H9 (cell line): ENCODE measurements around the gene CCDC88C. TPM values are rescaled to one million over a fixed set of nuclear protein-coding genes. Genes with fewer than 3 reads are reported as not detected.

Experiments used
- DNase-seq: peaks from one replicate; pipeline ENCODE4 v3.0.0-alpha.2; 2017
- H2AFZ ChIP-seq: one replicate; pipeline ENCODE4 v1.6.1; 2013; ENCODE audit warnings: mild to moderate bottlenecking, low read length, control low read depth, moderate library complexity
- H2AK5ac ChIP-seq: 2 replicates; pipeline ENCODE4 v1.6.1; 2013; ENCODE audit warnings: low read length, control low read depth, mixed read lengths; ENCODE audit not compliant: insufficient read length
- H2BK120ac ChIP-seq: one replicate; pipeline ENCODE4 v1.6.1; 2013; ENCODE audit warnings: low read depth, mild to moderate bottlenecking, low read length, control low read depth, inconsistent platforms; ENCODE audit not compliant: poor library complexity, severe bottlenecking
- H2BK12ac ChIP-seq: 2 replicates; pipeline ENCODE4 v1.6.1; 2013; ENCODE audit warnings: low read length, control low read depth, mixed read lengths, low read depth; ENCODE audit not compliant: insufficient read length
- H2BK15ac ChIP-seq: 2 replicates; pipeline ENCODE4 v1.6.1; 2013; ENCODE audit warnings: low read depth, low read length, control low read depth
- H2BK20ac ChIP-seq: one replicate; pipeline ENCODE4 v1.6.1; 2013; ENCODE audit warnings: low read depth, mild to moderate bottlenecking, low read length, control low read depth, inconsistent platforms; ENCODE audit not compliant: poor library complexity, severe bottlenecking
- H2BK5ac ChIP-seq: 2 replicates; pipeline ENCODE4 v1.6.1; 2013; ENCODE audit warnings: low read length, control low read depth, mixed read lengths; ENCODE audit not compliant: insufficient read length
- H3K14ac ChIP-seq: 2 replicates; pipeline ENCODE4 v1.6.1; 2013; ENCODE audit warnings: low read length, control low read depth; ENCODE audit not compliant: insufficient read depth
- H3K18ac ChIP-seq: 2 replicates; pipeline ENCODE4 v1.6.1; 2013; ENCODE audit warnings: low read depth, mild to moderate bottlenecking, mixed read lengths, low read length, control low read depth; ENCODE audit not compliant: insufficient read length
- H3K23ac ChIP-seq: 2 replicates; pipeline ENCODE4 v1.6.1; 2013; ENCODE audit warnings: low read length, control low read depth, mixed read lengths, low read depth; ENCODE audit not compliant: insufficient read length
- H3K23me2 ChIP-seq: 2 replicates; pipeline ENCODE4 v1.6.1; 2013; ENCODE audit warnings: low read depth, mild to moderate bottlenecking, mixed read lengths, low read length, control low read depth; ENCODE audit not compliant: insufficient read length, poor library complexity, severe bottlenecking
- H3K27ac ChIP-seq: 2 replicates; pipeline ENCODE4 v1.5.1; 2013; ENCODE audit warnings: low read length, control low read depth, mixed read lengths, low read depth; ENCODE audit not compliant: insufficient read length
- H3K27me3 ChIP-seq: 2 replicates; pipeline ENCODE4 v1.6.1; 2013; ENCODE audit warnings: low read length, control low read depth, inconsistent platforms; ENCODE audit not compliant: insufficient read depth
- H3K4ac ChIP-seq: 2 replicates; pipeline ENCODE4 v1.6.1; 2013; ENCODE audit warnings: low read depth, mild to moderate bottlenecking, control low read depth, inconsistent platforms, low read length, moderate library complexity
- H3K4me1 ChIP-seq: 2 replicates; pipeline ENCODE4 v1.6.1; 2013; ENCODE audit warnings: low read length, control low read depth, inconsistent platforms; ENCODE audit not compliant: insufficient read depth
- H3K4me2 ChIP-seq: 2 replicates; pipeline ENCODE4 v1.6.1; 2013; ENCODE audit warnings: low read length, control low read depth, mixed read lengths; ENCODE audit not compliant: insufficient read length, insufficient read depth
- H3K56ac ChIP-seq: 2 replicates; pipeline ENCODE4 v1.6.1; 2013; ENCODE audit warnings: low read depth, mild to moderate bottlenecking, mixed read lengths, low read length, control low read depth; ENCODE audit not compliant: insufficient read length
- H3K79me1 ChIP-seq: 2 replicates; pipeline ENCODE4 v1.6.1; 2013; ENCODE audit warnings: low read depth, mild to moderate bottlenecking, moderate library complexity, low read length, control low read depth, inconsistent platforms; ENCODE audit not compliant: insufficient read depth, poor library complexity, severe bottlenecking
- H3K79me2 ChIP-seq: 2 replicates; pipeline ENCODE4 v1.6.1; 2013; ENCODE audit warnings: low read length, control low read depth, inconsistent platforms; ENCODE audit not compliant: insufficient read depth
- H3K9ac ChIP-seq: 2 replicates; pipeline ENCODE4 v1.6.1; 2013; ENCODE audit warnings: low read length, control low read depth, mixed read lengths; ENCODE audit not compliant: insufficient read length; ENCODE audit errors: extremely low read depth
- H3K9me3 ChIP-seq: one replicate; pipeline ENCODE4 v1.6.1; 2013; ENCODE audit warnings: low read depth, low read length, inconsistent platforms; ENCODE audit not compliant: control insufficient read depth
- H3T11ph ChIP-seq: one replicate; pipeline ENCODE4 v1.6.1; 2013; ENCODE audit warnings: mild to moderate bottlenecking, low read length, control low read depth, inconsistent platforms
- H4K20me1 ChIP-seq: one replicate; pipeline ENCODE4 v1.6.1; 2013; ENCODE audit not compliant: control insufficient read depth, insufficient read length, insufficient read depth
- H4K5ac ChIP-seq: 2 replicates; pipeline ENCODE4 v1.6.1; 2013; ENCODE audit warnings: low read depth, mild to moderate bottlenecking, mixed read lengths, low read length, control low read depth; ENCODE audit not compliant: insufficient read length
- H4K8ac ChIP-seq: replicated peaks from 2 replicates; pipeline ENCODE4 v1.6.1; 2013; ENCODE audit warnings: low read length, control low read depth, mixed read lengths, low read depth; ENCODE audit not compliant: insufficient read length
- H4K91ac ChIP-seq: 2 replicates; pipeline ENCODE4 v1.6.1; 2013; ENCODE audit warnings: low read depth, mild to moderate bottlenecking, moderate library complexity, mixed read lengths, low read length, control low read depth; ENCODE audit not compliant: insufficient read length
- H3K27ac Mint-ChIP-seq, 3 experiments: 2 replicates in 2 of 3; 3 replicates in 1 of 3; pipeline ENCODE4 v1.8.0; 2020 to 2021; ENCODE audit warnings: mixed read lengths in 3 of 3, mild to moderate bottlenecking in 1 of 3, moderate library complexity in 1 of 3
- H3K27me3 Mint-ChIP-seq: 2 replicates; pipeline ENCODE4 v1.8.0; 2021; ENCODE audit warnings: low read depth, mild to moderate bottlenecking, moderate library complexity, mixed read lengths
- H3K36me3 Mint-ChIP-seq, 3 experiments: 2 replicates in 2 of 3; 3 replicates in 1 of 3; pipeline ENCODE4 v1.8.0; 2020 to 2021; ENCODE audit warnings: low read depth in 3 of 3, mixed read lengths in 3 of 3; ENCODE audit not compliant: insufficient read depth in 1 of 3
- H3K4me1 Mint-ChIP-seq, 2 experiments: 2 replicates each; pipeline ENCODE4 v1.8.0; 2020; ENCODE audit warnings: mixed read lengths in 2 of 2
- H3K4me3 Mint-ChIP-seq, 2 experiments: 2 replicates in 1 of 2; 3 replicates in 1 of 2; pipeline ENCODE4 v1.8.0; 2020 to 2021; ENCODE audit warnings: mild to moderate bottlenecking in 2 of 2, mixed read lengths in 2 of 2, moderate library complexity in 1 of 2
- H3K9me3 Mint-ChIP-seq, 2 experiments: 2 replicates in 1 of 2; 3 replicates in 1 of 2; pipeline ENCODE4 v1.8.0; 2020; ENCODE audit warnings: mild to moderate bottlenecking in 2 of 2, mixed read lengths in 2 of 2, moderate library complexity in 1 of 2
- WGBS: extraction: QIAGEN DNeasy Blood & Tissue Kit; methylation state at CpG from one replicate; pipeline ENCODE4 v1.1.7; 2013; ENCODE audit warnings: missing lambda C conversion rate, low lambda C conversion rate, mixed read lengths; ENCODE audit not compliant: insufficient read length; ENCODE audit errors: extremely low coverage; 5-methylcytosine and 5-hydroxymethylcytosine counted together
- total RNA-seq: library from RNA; stranded (reverse); gene quantifications from 2 replicates; pipeline ENCODE4 v1.2.1, GENCODE V29; 2021
- TF ChIP-seq, protein P1 (sequence below): fragments of 200-600 bp; sonication (generic); conservative IDR thresholded peaks from 3 replicates; pipeline ENCODE4 v1.8.0; 2021; ENCODE audit warnings: antibody characterized with exemption, mild to moderate bottlenecking

Gene CCDC88C
- total RNA-seq, 1 experiment from 2014 or later: 52.4 TPM

DNA sequence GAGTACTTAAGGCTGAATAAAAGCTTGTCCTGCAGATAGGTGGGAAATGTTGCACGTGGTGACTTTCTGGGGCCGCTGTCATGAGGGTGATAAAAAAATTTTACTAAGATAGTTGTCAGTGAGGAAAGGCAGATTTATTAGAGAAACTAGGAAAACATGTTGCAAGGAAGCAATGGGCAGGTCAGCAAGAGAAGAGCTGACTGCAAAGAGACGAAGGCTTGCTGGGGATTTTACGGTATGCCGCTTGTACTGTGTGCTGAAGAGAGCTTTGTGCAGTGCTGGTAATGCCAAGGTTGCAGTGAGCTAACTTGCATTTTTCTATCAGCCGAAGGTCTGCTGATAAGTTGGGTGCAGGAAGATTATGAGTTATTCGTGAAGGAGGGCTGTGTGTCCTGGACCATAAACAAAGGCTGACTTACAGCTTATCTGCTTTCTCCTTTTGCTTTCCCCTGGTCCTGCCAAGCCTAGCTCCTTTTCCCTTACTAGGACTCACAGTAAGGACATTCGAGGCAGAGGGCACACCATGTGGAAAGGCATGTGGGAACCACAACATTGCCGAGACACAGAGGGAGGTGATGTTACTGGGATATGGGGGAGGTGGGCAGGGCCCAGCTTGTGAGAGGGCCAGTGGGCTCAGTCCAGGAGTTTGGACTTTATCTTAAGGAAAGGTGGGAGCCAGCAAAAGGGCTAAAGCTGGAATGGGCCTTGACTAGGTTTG lies 7.4 kb upstream of the CCDC88C start:
- Histone ChIP-seq H3T11ph (no peak overlapping the region), H3K4me1 (no peaks in the 10 kb centered on the region), H2BK20ac (no peak overlapping the region), H4K8ac (no peak overlapping the region), H2AFZ (no peak overlapping the region), H3K4me2 (no peak overlapping the region), H3K23me2 (no peaks in the 10 kb centered on the region), H3K18ac (no peak overlapping the region), H3K14ac (no peak overlapping the region), H3K4ac (no peak overlapping the region), H3K27ac (no peak overlapping the region), H3K27me3 (no peaks in the 10 kb centered on the region), H2BK15ac (no peak overlapping the region), H2BK12ac (no peak overlapping the region), H3K9me3 (peaks cover 11% of the 10 kb centered on the region), H2BK5ac (no peak overlapping the region), H3K79me2 (no peaks in the 10 kb centered on the region), H2AK5ac (no peak overlapping the region), H3K23ac (no peak overlapping the region), H4K5ac (no peak overlapping the region), H2BK120ac (no peak overlapping the region), H3K9ac (no peak overlapping the region), H3K56ac (no peak overlapping the region), H4K91ac (no peak overlapping the region), H3K79me1 (no peaks in the 10 kb centered on the region), H4K20me1 (no peaks in the 10 kb centered on the region)
- H3K27me3 Mint-ChIP-seq: no peaks in the 10 kb centered on the region; the same call in 1 of the 2 replicates
- WGBS: no CpG with 5 or more reads among the region's 9 CpGs
- no peak for DNase-seq
- H3K9me3 Mint-ChIP-seq: peaks cover 5 to 7% of the 10 kb centered on the region in 2 experiments; a peak in 2 of 5 replicates
- H3K36me3 Mint-ChIP-seq: peaks cover 0 to 9% (median 0%) of the 10 kb centered on the region in 3 experiments; a peak in 3 of 7 replicates
- TF ChIP-seq, protein P1, sequence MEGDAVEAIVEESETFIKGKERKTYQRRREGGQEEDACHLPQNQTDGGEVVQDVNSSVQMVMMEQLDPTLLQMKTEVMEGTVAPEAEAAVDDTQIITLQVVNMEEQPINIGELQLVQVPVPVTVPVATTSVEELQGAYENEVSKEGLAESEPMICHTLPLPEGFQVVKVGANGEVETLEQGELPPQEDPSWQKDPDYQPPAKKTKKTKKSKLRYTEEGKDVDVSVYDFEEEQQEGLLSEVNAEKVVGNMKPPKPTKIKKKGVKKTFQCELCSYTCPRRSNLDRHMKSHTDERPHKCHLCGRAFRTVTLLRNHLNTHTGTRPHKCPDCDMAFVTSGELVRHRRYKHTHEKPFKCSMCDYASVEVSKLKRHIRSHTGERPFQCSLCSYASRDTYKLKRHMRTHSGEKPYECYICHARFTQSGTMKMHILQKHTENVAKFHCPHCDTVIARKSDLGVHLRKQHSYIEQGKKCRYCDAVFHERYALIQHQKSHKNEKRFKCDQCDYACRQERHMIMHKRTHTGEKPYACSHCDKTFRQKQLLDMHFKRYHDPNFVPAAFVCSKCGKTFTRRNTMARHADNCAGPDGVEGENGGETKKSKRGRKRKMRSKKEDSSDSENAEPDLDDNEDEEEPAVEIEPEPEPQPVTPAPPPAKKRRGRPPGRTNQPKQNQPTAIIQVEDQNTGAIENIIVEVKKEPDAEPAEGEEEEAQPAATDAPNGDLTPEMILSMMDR: no peak
- H3K4me1 Mint-ChIP-seq: no peaks in the 10 kb centered on the region; a peak in 1 of 4 replicates
- H3K4me3 Mint-ChIP-seq: no peak overlapping the region
- no peak overlapping the region for H3K27ac Mint-ChIP-seq
